ENCODE data around the gene TNS3. TPM values are rescaled to one million over a fixed set of nuclear protein-coding genes. Genes with fewer than 3 reads are reported as not detected.

Gene TNS3
- total and polyA plus RNA-seq, 2 donors (not counting 1 experiment from before 2014, with no cell fraction given) = 11.4 to 77.5 TPM

DNA sequence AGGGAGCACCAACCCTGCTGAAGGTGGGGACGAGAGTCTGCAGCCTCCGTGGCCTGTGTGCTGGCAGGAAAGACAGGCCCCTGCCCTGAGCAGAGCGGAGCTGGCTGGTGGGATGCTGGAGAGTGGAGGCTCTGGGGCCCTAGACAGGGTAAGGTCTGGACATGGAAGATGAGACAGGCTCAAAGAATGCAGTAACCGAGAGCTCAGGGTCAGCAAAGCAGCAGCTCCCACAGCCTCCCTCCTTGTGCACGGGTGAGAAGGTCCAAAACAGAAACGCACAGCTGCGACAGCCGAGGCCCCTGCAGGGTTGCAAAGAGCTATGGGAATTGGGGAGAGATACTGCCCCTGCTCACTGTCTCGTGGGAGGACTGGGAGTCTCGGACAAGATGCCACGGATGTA is 80.5 kb downstream of the TNS3 start:
- intact Hi-C loops (cut with micrococcal nuclease) = no loop called here
- POLR2A ChIA-PET = no interaction called here
- H4K20me1 ChIP-seq (ENCODE audit: control insufficient read depth, insufficient read depth, low read length, poor library complexity, severe bottlenecking) = no peaks in the 10 kb centered on the region
- Mint-ChIP-seq H3K27me3 (no peaks in the 10 kb centered on the region), H3K4me3 (no peak overlapping the region), H3K9me3 (ENCODE audit: insufficient read depth) (no peaks in the 10 kb centered on the region), H3K27ac (peak overlapping the region; percentile 64), H3K4me1 (peaks cover 41% of the 10 kb centered on the region)
- no peak overlapping the region for H3K4me3 ChIP-seq (ENCODE audit: control extremely low read depth in 1 of 5, extremely low read depth in 1 of 5, insufficient read depth in 1 of 5, low read depth in 2 of 5, low read length in 4 of 5)
- TF ChIP-seq EZH2 (IDR thresholded peaks at IDR 0.05; ENCODE audit: borderline replicate concordance, insufficient read depth, low read depth, low read length, poor library complexity, severe bottlenecking) = no peak
- TF ChIP-seq, protein P1, sequence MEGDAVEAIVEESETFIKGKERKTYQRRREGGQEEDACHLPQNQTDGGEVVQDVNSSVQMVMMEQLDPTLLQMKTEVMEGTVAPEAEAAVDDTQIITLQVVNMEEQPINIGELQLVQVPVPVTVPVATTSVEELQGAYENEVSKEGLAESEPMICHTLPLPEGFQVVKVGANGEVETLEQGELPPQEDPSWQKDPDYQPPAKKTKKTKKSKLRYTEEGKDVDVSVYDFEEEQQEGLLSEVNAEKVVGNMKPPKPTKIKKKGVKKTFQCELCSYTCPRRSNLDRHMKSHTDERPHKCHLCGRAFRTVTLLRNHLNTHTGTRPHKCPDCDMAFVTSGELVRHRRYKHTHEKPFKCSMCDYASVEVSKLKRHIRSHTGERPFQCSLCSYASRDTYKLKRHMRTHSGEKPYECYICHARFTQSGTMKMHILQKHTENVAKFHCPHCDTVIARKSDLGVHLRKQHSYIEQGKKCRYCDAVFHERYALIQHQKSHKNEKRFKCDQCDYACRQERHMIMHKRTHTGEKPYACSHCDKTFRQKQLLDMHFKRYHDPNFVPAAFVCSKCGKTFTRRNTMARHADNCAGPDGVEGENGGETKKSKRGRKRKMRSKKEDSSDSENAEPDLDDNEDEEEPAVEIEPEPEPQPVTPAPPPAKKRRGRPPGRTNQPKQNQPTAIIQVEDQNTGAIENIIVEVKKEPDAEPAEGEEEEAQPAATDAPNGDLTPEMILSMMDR (IDR thresholded peaks at IDR 0.05) = no peak
- no peaks in the 10 kb centered on the region for H3K9me3 ChIP-seq (ENCODE audit: control extremely low read depth in 1 of 3, control insufficient read depth in 2 of 3, insufficient read depth in 1 of 3, low read length in 2 of 3)
- no peaks in the 10 kb centered on the region for H3K79me2 ChIP-seq (ENCODE audit: control insufficient read depth, insufficient read depth, low read length)
- no peaks in the 10 kb centered on the region for H3K27me3 ChIP-seq (replicated peaks in 1 of 4; ENCODE audit: control extremely low read depth in 1 of 4, control insufficient read depth in 3 of 4, insufficient read depth in 4 of 4, low read length in 3 of 4)
- H3K4me1 ChIP-seq (ENCODE audit: control insufficient read depth in 2 of 2, insufficient read depth in 2 of 2, low read length in 2 of 2) = peaks cover 15 to 31% of the 10 kb centered on the region in 2 donors
- DNase-seq (no peak), ATAC-seq (ENCODE audit: low read depth) (no peak)
- no peak overlapping the region for H3K4me2 ChIP-seq (replicated peaks; ENCODE audit: low read depth, low read length, poor library complexity, severe bottlenecking)
- WGBS (ENCODE audit: insufficient coverage) = 84% methylated on average over 9 of the region's 11 CpGs
- no peak overlapping the region for H2AFZ ChIP-seq (ENCODE audit: insufficient read depth, low read depth, low read length, poor library complexity, severe bottlenecking)
- H3K27ac ChIP-seq (ENCODE audit: low read length in 2 of 2) = no peak overlapping the region
- H3K9ac ChIP-seq (ENCODE audit: low read length) = no peak overlapping the region
- H3K36me3 ChIP-seq (replicated peaks in 1 of 2; ENCODE audit: control extremely low read depth in 1 of 2, control insufficient read depth in 1 of 2, extremely low read depth in 1 of 2, insufficient read depth in 2 of 2, low read length in 1 of 2) = peaks cover 0 to 6% of the 10 kb centered on the region in 2 experiments
- CTCF ChIA-PET = no interaction called here

- no peaks in the 10 kb centered on the region for H3K79me2 ChIP-seq (ENCODE audit: control insufficient read depth, insufficient read depth, low read length)
These were observed 81.8 kb downstream of the TNS3 start for GRCh38 chr7:47500103-47500563.

More at GRCh38 chr7:47500103-47500563, 81.8 kb downstream of the TNS3 start:
- Mint-ChIP-seq H3K27ac (peak overlapping the region; percentile 41), H3K27me3 (no peaks in the 10 kb centered on the region), H3K9me3 (ENCODE audit: insufficient read depth) (no peaks in the 10 kb centered on the region), H3K4me3 (no peak overlapping the region), H3K4me1 (peaks cover 54% of the 10 kb centered on the region)
- Histone ChIP-seq H4K20me1 (ENCODE audit: control insufficient read depth, insufficient read depth, low read length, poor library complexity, severe bottlenecking) (peaks cover 8% of the 10 kb centered on the region), H3K4me3 (ENCODE audit: control extremely low read depth in 1 of 5, extremely low read depth in 1 of 5, insufficient read depth in 1 of 5, low read depth in 2 of 5, low read length in 4 of 5) (no peak overlapping the region), H3K27ac (ENCODE audit: low read length in 2 of 2) (no peak overlapping the region), H2AFZ (ENCODE audit: insufficient read depth, low read depth, low read length, poor library complexity, severe bottlenecking) (no peak overlapping the region), H3K4me2 (replicated peaks; ENCODE audit: low read depth, low read length, poor library complexity, severe bottlenecking) (no peak overlapping the region), H3K9ac (ENCODE audit: low read length) (no peak overlapping the region), H3K9me3 (ENCODE audit: control extremely low read depth in 1 of 3, control insufficient read depth in 2 of 3, insufficient read depth in 1 of 3, low read length in 2 of 3) (peaks cover 0 to 2% (median 0%) of the 10 kb centered on the region in 3 donors), H3K36me3 (replicated peaks in 1 of 2; ENCODE audit: control extremely low read depth in 1 of 2, control insufficient read depth in 1 of 2, extremely low read depth in 1 of 2, insufficient read depth in 2 of 2, low read length in 1 of 2) (peaks cover 0 to 6% of the 10 kb centered on the region in 2 experiments), H3K4me1 (ENCODE audit: control insufficient read depth in 2 of 2, insufficient read depth in 2 of 2, low read length in 2 of 2) (peaks cover 28 to 44% of the 10 kb centered on the region in 2 donors), H3K27me3 (replicated peaks in 1 of 4; ENCODE audit: control extremely low read depth in 1 of 4, control insufficient read depth in 3 of 4, insufficient read depth in 4 of 4, low read length in 3 of 4) (no peaks in the 10 kb centered on the region)
- CTCF ChIA-PET = interaction anchor here (1.1 to 1.7 kb wide), 3 partner anchors 9 to 319 kb away, joined by 3 to 4 read pairs (median 4); no protein-coding TSS in a partner anchor
- no peak for DNase-seq
- POLR2A ChIA-PET = no interaction called here
- intact Hi-C loops (cut with micrococcal nuclease) = no loop called here
- 52% methylated on average over 12 of the region's 15 CpGs for WGBS (ENCODE audit: insufficient coverage)
- ATAC-seq (ENCODE audit: low read depth) = no peak
- no peak for TF ChIP-seq EZH2 (IDR thresholded peaks at IDR 0.05; ENCODE audit: borderline replicate concordance, insufficient read depth, low read depth, low read length, poor library complexity, severe bottlenecking)
- TF ChIP-seq, protein P1 (IDR thresholded peaks at IDR 0.05) = no peak

All from B cell (primary cell).